Measurements from ENCODE around the gene MEI4. TPM values are rescaled to one million over a fixed set of nuclear protein-coding genes. Genes with fewer than 3 reads are reported as not detected.

The MEI4 gene
- total and polyA plus RNA-seq, 2 of the 13 experiments (the other 11 are each of a cell fraction or from before 2014, with no cell fraction given) = not detected

- H3K27me3 ChIP-seq (ENCODE audit: control insufficient read depth in 1 of 2, insufficient read depth in 2 of 2, low read length in 2 of 2) = no peaks in the 10 kb centered on the region
- H3K4me1 ChIP-seq (ENCODE audit: insufficient read depth, low read length) = no peaks in the 10 kb centered on the region
- DNase-seq (ENCODE audit: low spot score) = no peak
- no peaks in the 10 kb centered on the region for H3K79me2 ChIP-seq (ENCODE audit: insufficient read depth, low read length)
- no peak overlapping the region for H2AFZ ChIP-seq (ENCODE audit: low read length)
- intact Hi-C loops (cut with micrococcal nuclease; ENCODE audit: unreplicated experiment) = no loop called here
- no peak overlapping the region for H3K27ac ChIP-seq (ENCODE audit: extremely low read length, insufficient read depth, low read length)
- ATAC-seq = no peak
- H3K36me3 ChIP-seq (replicated peaks in 1 of 2; ENCODE audit: control insufficient read depth in 1 of 2, insufficient read depth in 2 of 2, low read length in 2 of 2) = no peaks in the 10 kb centered on the region
- no peak overlapping the region for H3K4me2 ChIP-seq (ENCODE audit: low read depth, low read length)
- WGBS (ENCODE audit: low lambda C conversion rate) = 38% methylated on average over 4 of the region's 4 CpGs
- in situ Hi-C loops (cut with HindIII; ENCODE audit: extremely low pct_ligation_motif_present, low pct_unique_long_range_greater_than_20kb) = no loop called here
- POLR2A ChIA-PET = no interaction called here
- no peak overlapping the region for H3K4me3 ChIP-seq (replicated peaks in 1 of 3; ENCODE audit: insufficient read depth in 1 of 3, low read depth in 2 of 3, low read length in 3 of 3)
- TF ChIP-seq MED8 (CRISPR knock-in tag; IDR thresholded peaks at IDR 0.05; ENCODE audit: insufficient replicate concordance) = no peak
- peak; percentile 57; the same call in 1 of the 2 replicates for TF ChIP-seq CEBPB (IDR thresholded peaks at IDR 0.05; ENCODE audit: borderline replicate concordance, low read depth, low read length)
- no peaks in the 10 kb centered on the region for H4K20me1 ChIP-seq (ENCODE audit: insufficient read depth, low read length)
- BruUV-seq (replicated peaks) = no TSS peak
- no peak for FAIRE-seq
- CTCF ChIA-PET (ENCODE audit: low intra/inter-chr PET ratio, low total read pairs) = no interaction called here
- H3K9me3 ChIP-seq (ENCODE audit: low read length) = no peaks in the 10 kb centered on the region
- H3K9ac ChIP-seq (ENCODE audit: insufficient read depth, low read depth, low read length) = no peak overlapping the region
Measured at GRCh38 chr6:77678048-77678447, 25.2 kb downstream of the MEI4 start.

GRCh38 chr6:77683515-77683914 lies 30.7 kb downstream of the MEI4 start:
- DNase-seq (ENCODE audit: low spot score) (no peak), FAIRE-seq (no peak), ATAC-seq (no peak)
- Histone ChIP-seq H3K9ac (ENCODE audit: insufficient read depth, low read depth, low read length) (no peak overlapping the region), H3K4me3 (replicated peaks in 1 of 3; ENCODE audit: insufficient read depth in 1 of 3, low read depth in 2 of 3, low read length in 3 of 3) (no peak overlapping the region), H3K27me3 (ENCODE audit: control insufficient read depth in 1 of 2, insufficient read depth in 2 of 2, low read length in 2 of 2) (no peaks in the 10 kb centered on the region), H3K79me2 (ENCODE audit: insufficient read depth, low read length) (no peaks in the 10 kb centered on the region), H2AFZ (ENCODE audit: low read length) (no peak overlapping the region), H3K9me3 (ENCODE audit: low read length) (no peaks in the 10 kb centered on the region), H3K4me1 (ENCODE audit: insufficient read depth, low read length) (no peaks in the 10 kb centered on the region), H3K36me3 (replicated peaks in 1 of 2; ENCODE audit: control insufficient read depth in 1 of 2, insufficient read depth in 2 of 2, low read length in 2 of 2) (no peaks in the 10 kb centered on the region), H4K20me1 (ENCODE audit: insufficient read depth, low read length) (no peaks in the 10 kb centered on the region), H3K27ac (ENCODE audit: extremely low read length, insufficient read depth, low read length) (no peak overlapping the region), H3K4me2 (ENCODE audit: low read depth, low read length) (no peak overlapping the region)
- BruUV-seq (replicated peaks) = no TSS peak
- peak; percentile 73 to 85 for TF ChIP-seq MAFK (conservative IDR thresholded peaks at IDR 0.05 in 1 of 2, IDR thresholded peaks at IDR 0.05 in 1 of 2; ENCODE audit: low read length in 2 of 2)
- TF ChIP-seq ISX (CRISPR knock-in tag; conservative IDR thresholded peaks at IDR 0.05) = no peak
- TF ChIP-seq MAFF (IDR thresholded peaks at IDR 0.05; ENCODE audit: low read depth, low read length) = peak; percentile 86
- TF ChIP-seq RFXANK (CRISPR knock-in tag; IDR thresholded peaks at IDR 0.05) = no peak
- no peak for TF ChIP-seq ZNF616 (CRISPR knock-in tag; IDR thresholded peaks at IDR 0.05; ENCODE audit: low read depth)
- TF ChIP-seq ZSCAN31 (CRISPR knock-in tag; IDR thresholded peaks at IDR 0.05; ENCODE audit: low read depth) = no peak
- no peak for TF ChIP-seq BCL3 (CRISPR knock-in tag; IDR thresholded peaks at IDR 0.05)
- 35% methylated on average over 1 of the region's 1 CpG for WGBS (ENCODE audit: low lambda C conversion rate)
- intact Hi-C loops (cut with micrococcal nuclease; ENCODE audit: unreplicated experiment) = loop anchor here (10.0 kb wide), 1 partner anchor 1651 kb away; no protein-coding TSS in a partner anchor
- in situ Hi-C loops (cut with HindIII; ENCODE audit: extremely low pct_ligation_motif_present, low pct_unique_long_range_greater_than_20kb) = no loop called here
- CTCF ChIA-PET (ENCODE audit: low intra/inter-chr PET ratio, low total read pairs) = no interaction called here
- POLR2A ChIA-PET = no interaction called here

Measured in HepG2 (cell line).